ENCODE data around the gene TBC1D23.
"Not testable (repeated sequence)": the region's sequence is repeated elsewhere in the genome, so short reads cannot be mapped to it uniquely, and the experiment has no call there.

Gene TBC1D23

DNA sequence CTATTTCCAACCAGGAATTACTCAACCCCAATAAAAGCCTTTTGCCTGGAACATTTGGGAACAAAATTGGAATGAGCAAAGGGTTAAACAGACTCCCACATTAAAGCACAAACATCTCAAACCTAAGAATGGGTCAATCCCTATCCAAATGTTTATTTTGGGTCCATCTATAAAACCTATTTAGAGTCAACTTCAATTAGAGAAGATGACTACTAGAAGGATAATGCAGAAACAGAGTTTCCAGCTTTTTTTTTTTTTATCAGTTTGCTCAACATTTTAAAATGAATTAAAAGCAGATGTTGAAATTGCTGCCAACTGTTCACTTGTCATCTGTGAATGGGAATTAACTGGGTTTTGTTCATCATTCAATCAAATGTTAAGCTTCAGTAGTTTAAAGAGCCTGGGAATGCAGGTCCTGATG lies 4.1 kb upstream of the TBC1D23 start:
- no peak overlapping the region for H3K9ac ChIP-seq (ENCODE audit: low read depth, low read length)
- H3K27ac ChIP-seq (ENCODE audit: low read depth, low read length): no peak overlapping the region
- no peaks in the 10 kb centered on the region for H3K9me3 ChIP-seq (ENCODE audit: insufficient read depth, low read depth, low read length)
- H3K27me3 ChIP-seq (ENCODE audit: insufficient read depth, low read length): no peaks in the 10 kb centered on the region
- no peaks in the 10 kb centered on the region for H3K36me3 ChIP-seq (ENCODE audit: insufficient read depth, low read length)
- H3K4me3 ChIP-seq (ENCODE audit: low read length): no peak overlapping the region
- peaks cover 6% of the 10 kb centered on the region for H3K4me1 ChIP-seq (ENCODE audit: insufficient read depth, low read length)

DNA sequence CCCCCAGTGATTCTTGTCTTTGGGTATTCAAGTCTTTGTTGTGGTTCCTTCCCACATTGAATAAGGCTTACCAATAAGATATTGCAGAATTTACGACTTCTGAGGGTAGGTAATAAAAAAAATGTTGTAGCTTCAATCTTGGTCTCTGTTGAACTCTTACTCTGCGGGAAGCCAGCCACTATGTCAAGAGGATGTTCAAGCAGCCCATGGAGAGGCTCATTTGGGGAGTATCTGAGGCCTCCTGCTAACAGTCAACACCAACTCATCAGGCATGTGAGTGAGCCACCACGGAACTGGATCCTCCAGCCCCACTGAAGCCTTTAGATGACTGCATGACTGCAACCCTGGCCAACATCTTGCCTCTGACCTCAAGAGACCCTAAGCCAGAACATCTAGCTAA lies 3.2 kb upstream of the TBC1D23 start:
- H3K9ac ChIP-seq (ENCODE audit: low read depth, low read length): no peak overlapping the region
- H3K27me3 ChIP-seq (ENCODE audit: insufficient read depth, low read length): no peaks in the 10 kb centered on the region
- H3K9me3 ChIP-seq (ENCODE audit: insufficient read depth, low read depth, low read length): no peaks in the 10 kb centered on the region
- H3K27ac ChIP-seq (ENCODE audit: low read depth, low read length): no peak overlapping the region
- no peak overlapping the region for H3K4me3 ChIP-seq (ENCODE audit: low read length)
- no peaks in the 10 kb centered on the region for H3K36me3 ChIP-seq (ENCODE audit: insufficient read depth, low read length)
- WGBS: 82% methylated on average over 3 of the region's 3 CpGs
- peaks cover 6% of the 10 kb centered on the region for H3K4me1 ChIP-seq (ENCODE audit: insufficient read depth, low read length)

DNA sequence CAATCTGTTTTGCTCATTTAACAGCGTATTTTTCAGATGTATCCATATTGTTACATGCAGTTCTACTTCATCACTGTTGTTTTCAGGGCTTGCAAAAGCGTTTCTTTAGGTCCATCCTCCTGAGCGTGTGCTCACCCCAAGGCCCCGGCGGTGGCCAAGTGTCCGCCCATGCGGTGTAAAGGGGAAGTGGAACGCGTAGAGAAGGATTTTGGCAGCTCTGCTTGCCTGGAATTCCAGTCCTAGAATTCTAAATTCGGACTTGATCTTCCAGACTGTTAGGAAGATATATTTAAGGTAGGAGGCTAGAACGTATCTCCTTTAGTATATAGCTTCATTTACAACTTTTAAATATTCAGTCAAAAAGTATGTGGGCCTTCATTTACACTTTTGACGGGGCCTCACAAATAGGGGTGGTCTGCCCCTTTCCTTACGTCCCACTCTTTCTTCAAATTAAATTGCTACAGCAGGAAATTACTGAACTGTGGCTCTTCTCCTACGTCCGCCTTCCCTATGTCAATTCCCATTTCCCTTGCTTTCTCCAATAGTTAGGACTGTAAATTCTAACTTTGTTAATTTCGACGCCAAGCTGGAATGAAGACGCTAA lies 609 bp upstream of the TBC1D23 start:
- Histone ChIP-seq H3K4me1 (ENCODE audit: insufficient read depth, low read length) (peaks cover 24% of the 10 kb centered on the region), H3K27me3 (ENCODE audit: insufficient read depth, low read length) (no peaks in the 10 kb centered on the region), H3K36me3 (ENCODE audit: insufficient read depth, low read length) (no peaks in the 10 kb centered on the region), H3K27ac (ENCODE audit: low read depth, low read length) (peak overlapping the region; percentile 45; the same call in 1 of the 2 replicates), H3K9ac (ENCODE audit: low read depth, low read length) (peak overlapping the region; percentile 49), H3K9me3 (ENCODE audit: insufficient read depth, low read depth, low read length) (no peaks in the 10 kb centered on the region), H3K4me3 (ENCODE audit: low read length) (peak overlapping the region; percentile 96)
- WGBS: 24% methylated on average over 17 of the region's 18 CpGs

DNA sequence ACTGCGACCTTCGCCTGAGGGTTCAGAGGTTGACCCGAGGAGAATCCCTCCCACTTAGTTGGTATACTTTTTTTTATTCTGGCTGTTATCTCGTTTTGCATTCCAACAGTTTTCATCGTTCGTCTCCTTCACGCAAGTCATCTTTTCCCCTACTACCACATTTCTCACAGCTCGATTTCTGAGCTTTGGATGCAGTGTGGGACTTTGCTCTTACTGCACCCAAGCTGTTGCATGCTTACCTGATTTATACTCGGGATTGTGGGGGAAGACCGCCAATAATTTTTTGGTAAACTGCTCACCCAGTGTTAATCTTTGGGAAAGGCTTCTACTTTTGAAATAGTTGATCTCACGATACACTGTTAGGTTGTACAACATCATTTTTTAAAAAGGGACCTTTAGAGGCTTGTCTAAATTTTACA lies 702 bp downstream of the TBC1D23 start:
- Histone ChIP-seq H3K27me3 (ENCODE audit: insufficient read depth, low read length) (no peaks in the 10 kb centered on the region), H3K9ac (ENCODE audit: low read depth, low read length) (peak overlapping the region; percentile 77), H3K36me3 (ENCODE audit: insufficient read depth, low read length) (no peaks in the 10 kb centered on the region), H3K4me3 (ENCODE audit: low read length) (peak overlapping the region; percentile 96), H3K9me3 (ENCODE audit: insufficient read depth, low read depth, low read length) (no peaks in the 10 kb centered on the region), H3K4me1 (ENCODE audit: insufficient read depth, low read length) (peaks cover 33% of the 10 kb centered on the region), H3K27ac (ENCODE audit: low read depth, low read length) (peak overlapping the region; percentile 79; the same call in 1 of the 2 replicates)
- 2% methylated on average over 11 of the region's 11 CpGs for WGBS

DNA sequence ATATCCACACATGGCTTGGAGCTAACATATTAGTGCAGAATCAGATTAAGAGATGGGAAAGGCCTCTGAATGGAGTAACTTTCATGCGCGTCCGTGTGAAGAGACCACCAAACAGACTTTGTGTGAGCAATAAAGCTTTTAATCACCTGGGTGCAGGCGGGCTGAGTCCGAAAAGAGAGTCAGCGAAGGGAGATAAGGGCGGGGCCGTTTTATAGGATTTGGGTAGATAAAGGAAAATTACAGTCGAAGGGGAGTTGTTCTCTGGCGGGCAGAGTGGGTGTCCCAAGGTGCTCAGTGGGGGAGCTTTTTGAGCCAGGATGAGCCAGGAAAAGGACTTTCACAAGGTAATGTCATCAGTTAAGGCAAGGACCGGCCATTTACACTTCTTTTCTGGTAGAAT lies 2.1 kb downstream of the TBC1D23 start:
- H3K36me3 ChIP-seq (ENCODE audit: insufficient read depth, low read length); H3K9ac ChIP-seq (ENCODE audit: low read depth, low read length); H3K9me3 ChIP-seq (ENCODE audit: insufficient read depth, low read depth, low read length); H3K27me3 ChIP-seq (ENCODE audit: insufficient read depth, low read length): not testable (repeated sequence)
- peaks cover 33% of the 10 kb centered on the region for H3K4me1 ChIP-seq (ENCODE audit: insufficient read depth, low read length)
- 5% methylated on average over 11 of the region's 11 CpGs for WGBS
- H3K27ac ChIP-seq (ENCODE audit: low read depth, low read length): peak overlapping the region; percentile 33; the same call in 1 of the 2 replicates
- H3K4me3 ChIP-seq (ENCODE audit: low read length): peak overlapping the region; percentile 96

DNA sequence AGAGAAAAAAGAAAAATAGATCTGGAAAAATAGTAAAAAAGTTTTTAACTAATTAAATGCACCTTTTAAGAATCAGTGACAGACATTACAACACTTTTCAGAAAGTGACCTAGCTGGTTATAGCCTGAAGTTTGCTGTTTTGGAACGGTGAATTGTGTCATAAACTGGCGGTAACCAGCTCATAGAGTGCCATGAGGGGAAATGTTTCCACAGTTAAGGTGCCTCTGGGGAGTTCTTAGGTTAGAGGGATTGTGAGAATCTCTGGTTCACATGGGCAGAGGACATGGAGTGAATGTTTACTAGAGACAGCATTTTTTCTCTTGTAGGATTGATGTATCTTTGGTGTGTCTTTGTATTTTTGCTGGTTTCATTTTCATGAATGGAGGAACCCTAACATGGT lies 2.8 kb downstream of the TBC1D23 start:
- Histone ChIP-seq H3K9ac (ENCODE audit: low read depth, low read length) (no peak overlapping the region), H3K4me3 (ENCODE audit: low read length) (peak overlapping the region; percentile 96; the same call in 1 of the 2 replicates)

DNA sequence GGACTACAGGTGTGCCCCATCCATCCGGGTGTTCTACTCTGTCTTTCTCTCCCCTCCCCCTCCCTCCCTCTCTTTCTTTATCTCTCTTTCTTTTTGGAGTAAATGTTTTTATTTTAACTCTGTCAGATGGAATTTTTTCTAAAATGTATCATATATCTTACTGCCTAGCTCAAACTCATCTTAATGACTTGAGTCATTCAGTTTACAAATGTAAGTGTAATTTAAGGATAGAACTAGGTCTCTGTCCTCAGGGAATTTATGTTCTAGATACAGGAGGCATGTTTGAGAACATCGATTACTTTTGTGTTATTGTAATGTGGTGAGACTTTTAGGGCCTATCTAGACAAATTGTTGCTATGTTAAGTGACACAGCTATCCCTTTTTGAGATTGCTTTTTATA lies 3.5 kb downstream of the TBC1D23 start:
- H3K4me3 ChIP-seq (ENCODE audit: low read length): no peak overlapping the region; the same call in 1 of the 2 replicates
- 58% methylated on average over 2 of the region's 2 CpGs for WGBS
- H3K9ac ChIP-seq (ENCODE audit: low read depth, low read length): no peak overlapping the region
- no peak overlapping the region for H3K27ac ChIP-seq (ENCODE audit: low read depth, low read length)
- no peaks in the 10 kb centered on the region for H3K36me3 ChIP-seq (ENCODE audit: insufficient read depth, low read length)
- H3K27me3 ChIP-seq (ENCODE audit: insufficient read depth, low read length): no peaks in the 10 kb centered on the region
- H3K4me1 ChIP-seq (ENCODE audit: insufficient read depth, low read length): peaks cover 43% of the 10 kb centered on the region
- no peaks in the 10 kb centered on the region for H3K9me3 ChIP-seq (ENCODE audit: insufficient read depth, low read depth, low read length)

More for the DNA sequence above, 2.8 kb downstream of the TBC1D23 start:
- Histone ChIP-seq H3K27ac (ENCODE audit: low read depth, low read length) (peak overlapping the region; percentile 69; the same call in 1 of the 2 replicates), H3K27me3 (ENCODE audit: insufficient read depth, low read length) (no peaks in the 10 kb centered on the region), H3K4me1 (ENCODE audit: insufficient read depth, low read length) (peaks cover 37% of the 10 kb centered on the region), H3K36me3 (ENCODE audit: insufficient read depth, low read length) (no peaks in the 10 kb centered on the region), H3K9me3 (ENCODE audit: insufficient read depth, low read depth, low read length) (no peaks in the 10 kb centered on the region)
- 41% methylated on average over 2 of the region's 2 CpGs for WGBS

DNA sequence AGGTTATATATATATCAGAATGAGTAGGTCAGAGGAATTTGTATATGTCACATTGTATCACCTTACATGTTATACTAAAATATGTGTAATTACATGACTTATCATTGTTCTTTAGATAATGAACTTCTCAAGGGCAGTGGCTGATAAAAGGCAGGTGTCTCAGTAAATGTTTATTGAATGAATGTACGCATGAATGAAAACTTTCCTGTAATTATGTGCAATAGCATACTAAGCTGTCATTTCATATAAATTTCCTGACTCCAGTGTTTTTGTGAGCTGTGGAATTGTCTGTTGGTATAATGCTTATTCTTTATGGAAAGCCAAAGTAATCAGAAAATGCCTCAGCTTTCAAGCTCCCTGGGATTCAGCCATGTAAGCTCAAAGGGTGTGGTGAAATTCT lies 4.2 kb downstream of the TBC1D23 start:
- H3K36me3 ChIP-seq (ENCODE audit: insufficient read depth, low read length): no peaks in the 10 kb centered on the region
- no peak overlapping the region for H3K9ac ChIP-seq (ENCODE audit: low read depth, low read length)
- H3K4me3 ChIP-seq (ENCODE audit: low read length): no peak overlapping the region
- no peaks in the 10 kb centered on the region for H3K27me3 ChIP-seq (ENCODE audit: insufficient read depth, low read length)
- no peak overlapping the region for H3K27ac ChIP-seq (ENCODE audit: low read depth, low read length)
- WGBS: no CpG with 5 or more reads among the region's 1 CpG
- no peaks in the 10 kb centered on the region for H3K9me3 ChIP-seq (ENCODE audit: insufficient read depth, low read depth, low read length)
- H3K4me1 ChIP-seq (ENCODE audit: insufficient read depth, low read length): peaks cover 46% of the 10 kb centered on the region

DNA sequence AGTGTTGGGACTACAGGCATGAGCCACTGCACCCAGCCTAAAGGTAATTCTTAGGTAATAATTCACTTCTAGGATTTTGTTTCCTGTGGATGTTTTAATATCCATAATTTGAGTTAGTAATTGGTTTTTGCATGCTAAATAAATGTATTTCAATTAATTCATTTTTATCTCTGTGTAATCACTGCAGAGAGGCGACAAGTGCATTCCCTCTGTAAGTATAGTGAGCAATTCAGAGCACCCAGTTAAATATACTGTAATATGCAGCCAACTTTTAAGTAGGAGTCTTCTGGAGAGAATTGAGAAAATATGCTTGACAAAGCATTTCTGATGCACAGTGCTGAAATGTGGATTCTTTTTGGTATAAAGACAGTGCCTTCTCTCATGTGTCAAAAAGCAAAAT lies 5.7 kb downstream of the TBC1D23 start:
- Histone ChIP-seq H3K9ac (ENCODE audit: low read depth, low read length) (no peak overlapping the region), H3K4me3 (ENCODE audit: low read length) (no peak overlapping the region), H3K27ac (ENCODE audit: low read depth, low read length) (no peak overlapping the region; the same call in 1 of the 2 replicates), H3K27me3 (ENCODE audit: insufficient read depth, low read length) (no peaks in the 10 kb centered on the region), H3K4me1 (ENCODE audit: insufficient read depth, low read length) (peaks cover 60% of the 10 kb centered on the region), H3K36me3 (ENCODE audit: insufficient read depth, low read length) (no peaks in the 10 kb centered on the region), H3K9me3 (ENCODE audit: insufficient read depth, low read depth, low read length) (no peaks in the 10 kb centered on the region)
- no CpG with 5 or more reads among the region's 1 CpG for WGBS

DNA sequence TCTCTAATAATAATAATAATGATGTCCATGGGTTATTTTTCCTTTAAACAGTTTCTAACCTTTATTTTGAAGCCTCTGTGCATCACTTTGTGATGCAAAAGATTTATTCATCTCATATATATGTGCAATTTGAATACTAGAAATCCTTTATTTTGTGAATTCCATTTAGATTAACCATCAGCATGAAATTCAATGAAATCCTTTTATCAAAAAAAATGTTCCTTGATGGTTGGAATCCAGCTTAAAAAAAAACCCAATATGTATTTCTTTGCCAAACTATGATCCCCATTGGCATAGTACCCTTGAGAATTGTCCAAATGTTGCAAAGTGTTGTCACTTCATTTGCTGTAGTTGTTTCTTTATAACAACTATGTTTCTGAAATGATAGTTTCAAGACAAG lies 7.4 kb downstream of the TBC1D23 start:
- peaks cover 68% of the 10 kb centered on the region for H3K4me1 ChIP-seq (ENCODE audit: insufficient read depth, low read length)
- H3K27ac ChIP-seq (ENCODE audit: low read depth, low read length): no peak overlapping the region
- no peak overlapping the region for H3K4me3 ChIP-seq (ENCODE audit: low read length)
- no peak overlapping the region for H3K9ac ChIP-seq (ENCODE audit: low read depth, low read length)
- no peaks in the 10 kb centered on the region for H3K9me3 ChIP-seq (ENCODE audit: insufficient read depth, low read depth, low read length)
- H3K27me3 ChIP-seq (ENCODE audit: insufficient read depth, low read length): no peaks in the 10 kb centered on the region
- H3K36me3 ChIP-seq (ENCODE audit: insufficient read depth, low read length): no peaks in the 10 kb centered on the region

DNA sequence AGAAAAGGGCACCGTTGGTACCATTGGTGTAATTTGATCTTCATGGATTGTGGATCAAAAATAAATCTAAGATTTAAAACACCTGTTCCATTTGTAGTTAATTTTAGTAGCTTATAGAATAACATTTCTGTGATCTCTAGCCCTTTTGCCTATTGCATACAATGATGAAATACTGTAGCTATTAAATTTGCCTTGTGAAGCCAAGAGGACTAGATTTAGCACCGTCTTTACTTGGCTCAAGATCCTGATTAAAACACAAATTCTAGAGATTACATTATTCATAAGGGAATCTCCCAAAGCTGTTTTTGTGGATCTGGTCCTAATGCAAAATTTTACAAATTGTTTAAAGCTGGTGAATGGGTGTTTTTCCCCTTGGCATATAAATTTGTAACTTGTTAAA lies 8.2 kb downstream of the TBC1D23 start:
- 80% methylated on average over 2 of the region's 2 CpGs for WGBS
- H3K36me3 ChIP-seq (ENCODE audit: insufficient read depth, low read length): no peaks in the 10 kb centered on the region
- no peaks in the 10 kb centered on the region for H3K9me3 ChIP-seq (ENCODE audit: insufficient read depth, low read depth, low read length)
- no peak overlapping the region for H3K27ac ChIP-seq (ENCODE audit: low read depth, low read length)
- H3K4me1 ChIP-seq (ENCODE audit: insufficient read depth, low read length): peaks cover 67% of the 10 kb centered on the region
- H3K4me3 ChIP-seq (ENCODE audit: low read length): no peak overlapping the region
- H3K27me3 ChIP-seq (ENCODE audit: insufficient read depth, low read length): no peaks in the 10 kb centered on the region
- H3K9ac ChIP-seq (ENCODE audit: low read depth, low read length): no peak overlapping the region

Data from HUES64 (cell line).